Activated T-helper 17 cell treated with anti-CD3 and anti-CD28 coated beads, Interleukin-2, amount 50 U/mL, for 72 hours (primary cell): ENCODE measurements around the gene USP26. TPM values are rescaled to one million over a fixed set of nuclear protein-coding genes. Genes with fewer than 3 reads are reported as not detected.
"Not testable (repeated sequence)": the region's sequence is repeated elsewhere in the genome, so short reads cannot be mapped to it uniquely, and the experiment has no call there.

ENCODE experiments used
- ATAC-seq: fragments of 150-1000 bp; cut with Tn5 transposase; replicated peaks from 2 replicates; pipeline ENCODE4 v1.10.0; 2021; ENCODE audit warnings: mild to moderate bottlenecking, moderate library complexity
- H3K27ac Mint-ChIP-seq: one replicate; pipeline ENCODE4 v1.8.0; 2022; ENCODE audit warnings: mixed read lengths
- H3K27me3 Mint-ChIP-seq: one replicate; pipeline ENCODE4 v1.8.0; 2022; ENCODE audit warnings: mixed read lengths
- H3K36me3 Mint-ChIP-seq: one replicate; pipeline ENCODE4 v1.8.0; 2022; ENCODE audit warnings: low read depth, mild to moderate bottlenecking, mixed read lengths
- H3K4me1 Mint-ChIP-seq: one replicate; pipeline ENCODE4 v1.8.0; 2022; ENCODE audit warnings: mixed read lengths
- H3K4me3 Mint-ChIP-seq: one replicate; pipeline ENCODE4 v1.8.0; 2022; ENCODE audit warnings: mild to moderate bottlenecking, mixed read lengths
- H3K9me3 Mint-ChIP-seq: one replicate; pipeline ENCODE4 v1.8.0; 2022; ENCODE audit warnings: mixed read lengths
- total RNA-seq, 2 donors: library from RNA; stranded (reverse); gene quantifications; one replicate each; pipeline ENCODE4 v1.2.3, GENCODE V29; 2022

USP26 gene
- total RNA-seq, 2 donors from 2014 or later, result not detected

DNA sequence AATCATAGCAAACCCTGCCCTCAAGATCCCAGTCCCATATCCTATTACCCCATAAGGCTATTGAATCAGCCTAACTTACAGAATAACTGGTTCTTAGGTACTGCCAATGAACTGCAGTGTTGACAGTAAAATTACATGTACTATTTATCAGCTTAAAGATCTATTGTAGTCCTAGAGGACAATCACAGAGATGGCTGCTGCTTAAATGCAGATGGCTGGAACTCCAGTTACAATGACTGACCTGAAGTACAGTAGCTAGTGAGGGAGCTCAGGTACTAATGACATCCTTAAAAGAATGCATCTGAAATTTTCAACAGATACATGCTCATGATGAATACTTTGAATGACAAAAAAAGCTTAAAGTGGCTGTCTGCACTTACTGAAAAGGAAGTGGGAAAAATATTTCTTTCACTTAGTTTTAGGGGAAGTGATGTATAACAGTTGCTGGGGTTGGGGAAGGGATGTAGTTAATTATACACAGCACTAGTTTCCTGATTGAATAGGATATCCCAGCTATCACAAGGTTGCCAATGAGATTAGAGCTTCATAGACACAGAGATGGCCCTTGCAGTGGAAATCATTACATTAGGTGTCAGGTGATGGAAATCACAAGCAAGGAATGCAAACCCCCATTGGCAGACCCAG, 42.0 kb downstream of the USP26 start:
- no peak for ATAC-seq
- Mint-ChIP-seq H3K9me3 (no peaks in the 10 kb centered on the region), H3K27me3 (no peaks in the 10 kb centered on the region), H3K4me3 (no peak overlapping the region), H3K4me1 (no peaks in the 10 kb centered on the region), H3K36me3 (no peaks in the 10 kb centered on the region), H3K27ac (no peak overlapping the region)

DNA sequence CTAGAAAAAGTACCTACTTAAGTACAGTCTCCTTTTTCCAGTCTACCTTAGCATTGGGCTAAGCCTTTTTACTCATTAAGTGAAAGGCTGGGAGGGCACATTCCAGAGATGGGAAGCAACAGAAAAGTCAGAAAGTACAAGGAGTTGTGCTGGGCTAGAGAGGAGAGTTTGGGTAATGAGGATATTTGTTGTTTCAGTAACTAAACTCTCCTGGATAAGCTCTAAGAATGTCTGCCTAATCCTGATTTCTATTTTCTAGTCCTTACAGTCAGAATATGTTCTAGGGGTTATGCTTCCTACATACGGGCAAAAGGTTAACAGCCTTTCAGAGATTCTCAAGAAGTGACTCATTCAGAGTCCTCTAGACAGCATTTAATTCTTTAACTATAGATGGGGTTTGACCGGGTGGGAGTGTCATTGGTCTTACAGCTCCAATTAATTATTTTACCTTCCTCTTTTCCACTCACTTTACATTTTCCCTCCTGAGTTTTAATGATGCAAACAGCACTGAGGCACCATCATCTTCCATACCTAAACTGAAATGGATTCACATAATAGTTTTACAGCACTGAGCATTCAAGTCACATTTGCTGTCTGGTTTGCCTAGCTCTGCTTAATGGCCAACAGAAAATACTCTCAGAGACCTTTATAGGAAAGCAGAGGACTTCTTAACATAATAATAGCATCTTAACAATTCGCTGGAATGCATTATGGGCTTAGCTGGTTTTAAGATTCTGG, 42.9 kb downstream of the USP26 start:
- H3K4me3 Mint-ChIP-seq, result no peak overlapping the region
- H3K9me3 Mint-ChIP-seq, result no peaks in the 10 kb centered on the region
- H3K36me3 Mint-ChIP-seq, result no peaks in the 10 kb centered on the region
- H3K4me1 Mint-ChIP-seq, result no peaks in the 10 kb centered on the region
- H3K27me3 Mint-ChIP-seq, result no peaks in the 10 kb centered on the region
- no peak for ATAC-seq
- no peak overlapping the region for H3K27ac Mint-ChIP-seq

DNA sequence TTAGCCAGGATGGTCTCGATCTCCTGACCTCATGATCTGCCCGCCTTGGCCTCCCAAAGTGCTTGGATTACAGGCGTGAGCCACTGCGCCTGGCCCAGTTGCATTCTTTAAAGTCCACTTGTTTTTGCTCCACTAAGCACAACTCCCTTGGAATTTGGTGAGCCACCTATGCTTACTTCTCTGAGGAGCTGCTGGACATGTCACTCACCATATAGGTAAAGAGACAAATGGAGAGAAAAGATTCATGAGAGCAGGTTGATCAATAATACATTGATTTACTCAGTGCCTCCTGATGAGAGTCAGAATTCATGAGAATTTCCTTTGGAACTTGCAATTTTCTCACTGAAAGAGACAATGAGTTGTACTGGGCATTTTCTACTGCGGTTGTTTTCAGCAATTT, 48.2 kb downstream of the USP26 start:
- no peak overlapping the region for H3K27ac Mint-ChIP-seq
- no peaks in the 10 kb centered on the region for H3K27me3 Mint-ChIP-seq

DNA sequence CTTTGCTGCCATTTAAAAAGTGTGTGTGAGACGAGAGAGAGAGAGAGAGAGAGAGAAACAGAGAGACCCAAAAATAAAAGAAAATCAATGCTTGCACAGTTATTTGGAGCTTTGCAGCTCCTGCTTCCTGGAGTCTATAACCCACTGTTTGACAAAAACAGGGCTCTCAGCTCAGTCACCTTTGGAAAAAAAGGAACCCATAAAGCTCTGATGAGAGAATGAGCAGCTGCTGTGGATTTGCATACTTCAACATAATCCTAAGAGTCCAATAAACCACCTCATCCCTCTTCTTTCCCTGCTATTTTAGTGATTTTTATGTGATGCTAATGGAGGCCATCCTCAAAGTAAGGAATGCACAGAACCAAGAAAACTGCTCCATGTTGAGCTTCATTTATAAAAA, 50.3 kb downstream of the USP26 start:
- no peak for ATAC-seq
- Mint-ChIP-seq H3K36me3 (no peaks in the 10 kb centered on the region), H3K27me3 (no peaks in the 10 kb centered on the region)

More for the DNA sequence above, 48.2 kb downstream of the USP26 start:
- no peaks in the 10 kb centered on the region for H3K4me1 Mint-ChIP-seq
- no peak for ATAC-seq
- no peaks in the 10 kb centered on the region for H3K36me3 Mint-ChIP-seq
- no peaks in the 10 kb centered on the region for H3K9me3 Mint-ChIP-seq
- no peak overlapping the region for H3K4me3 Mint-ChIP-seq

DNA sequence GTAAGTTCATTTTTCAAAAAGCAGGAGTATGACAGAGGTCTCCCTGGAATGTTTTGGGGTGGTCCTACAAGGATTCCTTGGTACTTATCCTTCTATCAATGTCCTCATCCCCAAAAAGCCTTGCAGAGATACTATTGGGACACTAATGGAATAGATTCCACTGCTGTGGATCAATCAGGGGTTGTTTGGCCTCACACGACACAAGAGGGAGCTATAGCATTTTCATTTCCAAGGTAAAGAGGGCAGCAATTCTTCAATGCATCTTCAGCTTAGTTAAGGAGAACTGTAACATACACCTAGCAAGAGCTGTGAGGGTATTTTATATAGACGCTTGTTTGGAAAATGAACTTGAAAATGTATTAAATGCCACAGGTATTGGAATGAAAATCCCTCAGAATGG, 50.9 kb downstream of the USP26 start:
- H3K36me3 Mint-ChIP-seq, result no peaks in the 10 kb centered on the region
- no peak overlapping the region for H3K27ac Mint-ChIP-seq
- no peaks in the 10 kb centered on the region for H3K9me3 Mint-ChIP-seq
- H3K4me3 Mint-ChIP-seq, result no peak overlapping the region
- no peak for ATAC-seq
- no peaks in the 10 kb centered on the region for H3K27me3 Mint-ChIP-seq
- no peaks in the 10 kb centered on the region for H3K4me1 Mint-ChIP-seq

More for the DNA sequence above, 50.3 kb downstream of the USP26 start:
- no peaks in the 10 kb centered on the region for H3K4me1 Mint-ChIP-seq
- H3K9me3 Mint-ChIP-seq, result no peaks in the 10 kb centered on the region
- no peak overlapping the region for H3K4me3 Mint-ChIP-seq
- no peak overlapping the region for H3K27ac Mint-ChIP-seq

DNA sequence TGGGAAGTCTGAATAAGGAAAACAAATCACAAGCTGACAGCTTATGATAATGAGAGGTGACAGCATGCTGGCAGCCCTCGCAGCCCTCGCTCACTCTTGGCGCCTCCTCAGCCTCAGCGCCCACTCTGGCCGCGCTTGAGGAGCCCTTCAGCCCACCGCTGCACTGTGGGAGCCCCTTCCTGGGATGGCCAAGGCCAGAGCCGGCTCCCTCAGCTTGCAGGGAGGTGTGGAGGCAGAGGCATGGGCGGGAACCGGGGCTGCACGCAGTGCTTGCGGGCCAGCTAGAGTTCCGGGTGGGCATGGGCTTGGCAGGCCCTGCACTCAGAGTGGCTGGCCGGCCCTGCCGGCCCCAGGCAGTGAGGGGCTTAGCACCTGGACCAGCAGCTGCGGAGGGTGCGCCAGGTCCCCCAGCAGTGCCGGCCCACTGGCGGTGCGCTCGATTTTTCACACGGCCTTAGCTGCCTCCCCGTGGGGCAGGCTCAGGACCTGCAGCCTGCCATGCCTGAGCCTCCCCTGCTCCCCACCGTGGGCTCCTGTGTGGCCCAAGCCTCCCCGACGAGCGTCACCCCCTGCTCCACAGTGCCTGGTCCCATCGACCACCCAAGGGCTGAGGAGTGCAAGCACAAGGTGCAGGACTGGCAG, 52.6 kb downstream of the USP26 start:
- not testable (repeated sequence) for H3K4me3 Mint-ChIP-seq, H3K9me3 Mint-ChIP-seq, ATAC-seq, H3K27me3 Mint-ChIP-seq, H3K36me3 Mint-ChIP-seq, H3K4me1 Mint-ChIP-seq, H3K27ac Mint-ChIP-seq

DNA sequence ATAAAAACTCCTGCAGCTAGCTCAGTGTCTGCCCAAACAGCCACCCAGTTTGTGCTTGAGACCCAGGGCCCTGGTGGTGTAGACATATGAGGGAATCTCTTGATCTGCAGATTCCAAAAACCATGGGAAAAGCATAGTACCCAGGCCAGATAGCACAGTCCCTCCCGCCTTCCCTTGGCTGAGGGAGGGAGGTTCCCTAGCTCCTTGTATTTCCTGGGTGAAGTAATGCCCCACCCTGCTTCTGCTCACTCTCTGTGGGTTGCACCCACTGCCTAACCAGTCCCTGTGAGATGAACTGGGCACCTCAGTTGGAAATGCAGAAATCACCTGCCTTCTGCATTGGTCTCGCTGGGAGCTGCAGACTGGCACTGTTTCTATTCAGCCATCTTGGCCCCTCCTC, 54.6 kb downstream of the USP26 start:
- no peaks in the 10 kb centered on the region for H3K4me1 Mint-ChIP-seq
- no peak for ATAC-seq
- H3K36me3 Mint-ChIP-seq, result no peaks in the 10 kb centered on the region
- no peaks in the 10 kb centered on the region for H3K27me3 Mint-ChIP-seq
- peaks cover 5% of the 10 kb centered on the region for H3K9me3 Mint-ChIP-seq
- no peak overlapping the region for H3K27ac Mint-ChIP-seq
- H3K4me3 Mint-ChIP-seq, result no peak overlapping the region

DNA sequence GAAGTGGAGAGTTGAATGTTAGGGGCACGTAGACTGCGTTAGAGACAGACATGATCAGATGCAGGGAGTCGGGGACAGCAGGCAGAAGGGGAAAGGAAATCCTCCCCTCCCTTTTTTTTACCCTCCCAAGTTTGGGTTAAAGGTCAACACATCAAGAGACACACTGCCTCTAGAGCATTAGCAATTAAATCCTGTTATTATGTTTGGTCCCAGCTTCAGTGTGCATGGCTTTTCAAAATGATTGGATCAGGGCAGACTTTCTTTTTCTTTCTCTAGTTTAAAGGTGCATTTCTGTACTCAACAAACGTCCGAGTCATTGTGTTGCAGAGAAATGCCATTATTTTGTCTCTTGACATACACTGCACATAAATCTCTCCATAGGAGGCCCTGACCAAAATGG, 63.9 kb downstream of the USP26 start:
- H3K4me3 Mint-ChIP-seq, result no peak overlapping the region
- H3K9me3 Mint-ChIP-seq, result no peaks in the 10 kb centered on the region
- peaks cover 3% of the 10 kb centered on the region for H3K27me3 Mint-ChIP-seq
- no peak for ATAC-seq
- H3K27ac Mint-ChIP-seq, result no peak overlapping the region
- H3K4me1 Mint-ChIP-seq, result no peaks in the 10 kb centered on the region
- H3K36me3 Mint-ChIP-seq, result no peaks in the 10 kb centered on the region

DNA sequence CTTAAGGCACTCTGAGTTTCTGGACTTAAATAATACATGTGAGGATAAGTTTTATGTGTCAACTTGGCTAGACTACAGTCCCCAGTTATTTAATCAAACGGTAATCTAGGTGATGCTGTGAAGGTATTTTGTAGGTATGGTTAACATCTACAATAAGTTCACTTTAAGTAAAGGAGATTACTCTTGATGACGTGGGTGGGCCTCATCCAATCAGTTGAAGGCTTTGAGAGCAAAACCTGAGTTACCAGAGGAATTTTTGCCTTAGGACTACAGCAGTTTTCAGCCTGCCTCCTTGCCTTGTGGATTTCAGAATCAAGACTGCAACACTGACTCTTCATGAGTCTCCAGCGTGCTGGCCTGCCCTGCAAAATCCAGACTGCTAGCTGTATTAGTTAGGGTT, 78.7 kb downstream of the USP26 start:
- ATAC-seq, result no peak
- no peaks in the 10 kb centered on the region for H3K4me1 Mint-ChIP-seq
- no peaks in the 10 kb centered on the region for H3K36me3 Mint-ChIP-seq
- no peak overlapping the region for H3K27ac Mint-ChIP-seq
- H3K27me3 Mint-ChIP-seq, result no peaks in the 10 kb centered on the region
- H3K4me3 Mint-ChIP-seq, result no peak overlapping the region
- no peaks in the 10 kb centered on the region for H3K9me3 Mint-ChIP-seq

DNA sequence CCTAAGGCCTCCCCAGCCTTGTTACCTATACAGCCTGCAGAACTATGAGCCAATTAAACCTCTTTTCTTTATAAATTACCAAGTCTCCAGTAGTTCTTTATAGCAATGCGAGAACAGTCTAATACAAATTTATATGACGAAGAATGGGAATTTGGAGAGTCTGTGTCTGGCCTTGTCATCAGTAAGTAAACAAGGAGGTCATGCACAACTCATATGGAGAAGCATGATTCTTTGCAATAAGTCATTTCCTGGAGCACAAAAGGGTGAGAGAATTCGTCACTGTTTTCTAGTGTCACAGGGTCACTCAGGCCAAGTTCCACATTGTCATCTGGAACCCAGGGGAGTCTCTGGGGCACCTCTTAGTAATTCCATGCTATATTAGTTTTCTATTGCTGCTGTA, 89.5 kb downstream of the USP26 start:
- no peaks in the 10 kb centered on the region for H3K4me1 Mint-ChIP-seq
- no peaks in the 10 kb centered on the region for H3K36me3 Mint-ChIP-seq
- ATAC-seq, result no peak
- no peaks in the 10 kb centered on the region for H3K9me3 Mint-ChIP-seq
- no peak overlapping the region for H3K27ac Mint-ChIP-seq
- H3K4me3 Mint-ChIP-seq, result no peak overlapping the region
- H3K27me3 Mint-ChIP-seq, result peaks cover 12% of the 10 kb centered on the region

DNA sequence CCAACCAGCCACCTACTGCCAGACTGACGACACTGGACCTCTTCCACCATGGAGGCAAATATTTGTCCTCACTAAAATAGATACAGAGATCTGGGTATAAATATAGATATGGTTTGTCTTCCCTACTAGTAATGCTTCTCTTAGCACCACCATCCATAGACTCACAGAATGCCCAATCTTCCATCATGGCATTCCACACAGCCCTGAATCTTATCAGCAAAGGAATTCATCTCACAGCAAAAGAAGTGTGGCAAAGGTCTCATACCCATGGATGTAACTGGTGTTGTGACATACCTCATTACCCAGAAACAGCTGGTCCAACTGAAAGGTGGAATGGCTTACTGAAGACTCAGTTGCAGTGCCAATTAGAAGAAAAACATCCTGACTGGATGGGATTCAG, 91.3 kb downstream of the USP26 start:
- no peaks in the 10 kb centered on the region for H3K4me1 Mint-ChIP-seq
- H3K27me3 Mint-ChIP-seq, result peaks cover 12% of the 10 kb centered on the region
- no peaks in the 10 kb centered on the region for H3K36me3 Mint-ChIP-seq
- no peaks in the 10 kb centered on the region for H3K9me3 Mint-ChIP-seq
- no peak overlapping the region for H3K27ac Mint-ChIP-seq
- no peak overlapping the region for H3K4me3 Mint-ChIP-seq
- ATAC-seq, result no peak

DNA sequence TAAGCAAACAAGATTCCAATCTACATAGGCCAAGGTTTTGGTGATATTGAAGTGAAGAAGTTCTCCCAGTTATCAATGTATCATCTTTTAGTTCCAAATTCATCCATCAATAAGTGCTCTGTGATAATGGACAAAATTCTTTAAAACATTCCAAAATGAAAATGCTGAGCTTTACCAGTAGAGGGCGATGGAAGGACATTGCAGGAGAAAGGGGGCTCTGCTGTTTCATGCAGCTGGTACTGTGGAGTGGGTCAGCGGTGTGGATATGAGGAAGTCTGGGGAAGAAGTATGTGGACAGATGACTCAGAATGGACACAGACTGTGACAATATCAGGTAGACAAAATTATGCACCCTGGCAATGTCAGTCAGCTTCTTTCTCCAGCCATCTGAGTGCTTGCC, 91.9 kb downstream of the USP26 start:
- Mint-ChIP-seq H3K27me3 (peaks cover 12% of the 10 kb centered on the region), H3K36me3 (no peaks in the 10 kb centered on the region), H3K9me3 (no peaks in the 10 kb centered on the region), H3K4me3 (no peak overlapping the region), H3K27ac (no peak overlapping the region), H3K4me1 (no peaks in the 10 kb centered on the region)
- ATAC-seq, result no peak

DNA sequence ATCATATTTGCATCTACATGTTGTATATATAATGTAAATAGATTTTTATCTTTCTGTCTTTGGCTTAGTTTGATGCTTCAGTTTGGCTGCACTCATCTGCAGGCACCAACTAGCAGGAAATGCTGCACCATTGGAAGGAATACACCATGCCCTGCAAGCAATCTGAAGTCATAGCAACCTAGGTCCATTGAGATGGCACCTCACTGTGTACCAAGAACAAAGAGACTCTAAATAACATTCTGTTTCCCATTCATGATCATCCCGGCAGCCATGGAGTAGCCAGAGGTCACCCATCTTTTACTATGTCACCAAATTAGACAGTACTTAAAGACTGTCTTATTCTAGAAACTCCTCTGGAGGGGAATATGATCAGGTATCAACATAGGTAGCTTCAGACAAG, 97.7 kb downstream of the USP26 start:
- Mint-ChIP-seq H3K4me3 (no peak overlapping the region), H3K9me3 (no peaks in the 10 kb centered on the region), H3K27me3 (peaks cover 13% of the 10 kb centered on the region), H3K27ac (no peak overlapping the region), H3K4me1 (no peaks in the 10 kb centered on the region), H3K36me3 (no peaks in the 10 kb centered on the region)
- no peak for ATAC-seq

DNA sequence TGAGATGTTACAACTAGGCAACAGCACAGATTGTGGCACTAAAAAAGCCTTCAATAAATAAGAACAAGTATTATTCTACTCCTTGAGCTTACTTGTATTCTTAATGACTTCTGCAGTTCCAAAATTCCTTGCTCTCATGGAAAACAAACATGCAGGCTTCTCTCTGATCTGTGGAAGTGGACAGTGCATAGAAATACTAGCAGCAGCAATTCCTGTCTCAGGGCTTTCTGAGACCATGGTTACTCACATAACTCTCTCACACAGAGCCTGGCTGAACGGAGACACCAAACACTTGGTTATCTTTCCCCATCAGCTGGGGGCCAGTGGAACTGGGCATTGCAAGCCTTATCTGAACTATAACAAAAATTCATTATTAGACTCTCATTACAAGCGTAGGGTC, 106.1 kb downstream of the USP26 start:
- no peak overlapping the region for H3K4me3 Mint-ChIP-seq
- peaks cover 3% of the 10 kb centered on the region for H3K27me3 Mint-ChIP-seq
- no peaks in the 10 kb centered on the region for H3K36me3 Mint-ChIP-seq
- no peaks in the 10 kb centered on the region for H3K9me3 Mint-ChIP-seq
- ATAC-seq, result no peak
- no peaks in the 10 kb centered on the region for H3K4me1 Mint-ChIP-seq
- H3K27ac Mint-ChIP-seq, result no peak overlapping the region

DNA sequence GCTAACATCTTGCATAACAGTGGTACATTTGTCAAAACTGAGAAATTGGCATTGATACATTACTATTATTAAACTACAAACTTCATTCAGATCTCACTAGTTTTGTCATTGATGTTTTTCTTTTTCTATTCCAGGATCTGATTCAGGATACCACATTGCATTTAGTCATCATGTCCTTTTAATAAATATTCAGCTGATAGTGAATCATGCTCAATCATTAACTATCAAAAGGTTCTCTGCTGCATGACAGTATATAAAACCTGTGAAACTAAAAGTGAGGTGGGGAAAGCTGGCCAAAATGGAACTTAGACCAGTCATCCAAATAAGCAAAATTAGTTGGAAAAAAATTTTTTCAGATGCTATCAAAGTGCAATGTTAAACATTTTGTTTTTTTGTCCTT, 110.4 kb downstream of the USP26 start:
- peaks cover 8% of the 10 kb centered on the region for H3K27me3 Mint-ChIP-seq
- ATAC-seq, result no peak
- H3K27ac Mint-ChIP-seq, result no peak overlapping the region
- H3K36me3 Mint-ChIP-seq, result no peaks in the 10 kb centered on the region
- no peaks in the 10 kb centered on the region for H3K9me3 Mint-ChIP-seq
- no peak overlapping the region for H3K4me3 Mint-ChIP-seq
- no peaks in the 10 kb centered on the region for H3K4me1 Mint-ChIP-seq
